Stimulated activated CD4-positive, alpha-beta T cell treated with anti-CD3 and anti-CD28 coated beads, Interleukin-12 subunit alpha, Interleukin-12 subunit beta, amount 100 ng/mL, for 4 hours (primary cell): ENCODE data around the gene ZNF655.
"Not testable (repeated sequence)": the region's sequence is repeated elsewhere in the genome, so short reads cannot be mapped to it uniquely, and the experiment has no call there.

Source experiments
- DNase-seq: peaks from one replicate; pipeline ENCODE4 v3.0.0-alpha.2; 2020

ZNF655 gene

GRCh38 chr7:99560834-99561736 lies 2.6 kb downstream of the ZNF655 start:
- DNase-seq, result no peak

GRCh38 chr7:99561737-99562051 lies 3.3 kb downstream of the ZNF655 start:
- no peak for DNase-seq

DNA sequence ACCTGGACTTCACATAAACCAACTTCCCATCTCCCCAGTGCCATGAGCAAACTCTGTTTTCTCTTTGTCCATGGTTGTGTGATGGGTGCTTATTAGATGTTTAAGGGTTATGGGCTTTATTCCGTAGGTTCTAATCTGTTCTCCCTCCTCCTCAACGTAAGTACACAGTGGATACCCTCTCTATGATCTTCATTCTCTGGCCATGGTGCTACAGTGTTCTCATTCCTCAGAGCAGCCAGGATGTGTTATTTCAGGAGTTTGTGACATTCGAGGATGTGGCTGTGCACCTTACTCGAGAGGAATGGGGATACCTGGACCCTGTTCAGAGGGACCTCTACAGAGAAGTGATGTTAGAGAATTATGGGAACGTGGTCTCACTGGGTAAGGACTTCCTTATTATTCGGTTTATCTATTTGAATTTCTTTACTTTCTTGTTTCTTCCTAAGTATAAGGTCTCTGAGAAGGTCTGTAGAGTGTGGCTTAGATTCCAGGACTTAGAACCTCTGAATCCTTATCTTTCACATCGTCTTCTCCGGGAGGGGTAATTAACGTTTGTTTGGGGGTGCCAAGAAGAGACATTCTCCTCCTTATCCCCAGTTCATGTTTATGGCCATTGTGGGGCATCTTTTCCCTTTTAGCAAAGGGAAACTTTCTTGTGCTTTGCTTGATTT lies 3.8 kb downstream of the ZNF655 start:
- no peak for DNase-seq

- DNase-seq, result no peak
Measured at GRCh38 chr7:99562832-99563231, 4.4 kb downstream of the ZNF655 start.

DNA sequence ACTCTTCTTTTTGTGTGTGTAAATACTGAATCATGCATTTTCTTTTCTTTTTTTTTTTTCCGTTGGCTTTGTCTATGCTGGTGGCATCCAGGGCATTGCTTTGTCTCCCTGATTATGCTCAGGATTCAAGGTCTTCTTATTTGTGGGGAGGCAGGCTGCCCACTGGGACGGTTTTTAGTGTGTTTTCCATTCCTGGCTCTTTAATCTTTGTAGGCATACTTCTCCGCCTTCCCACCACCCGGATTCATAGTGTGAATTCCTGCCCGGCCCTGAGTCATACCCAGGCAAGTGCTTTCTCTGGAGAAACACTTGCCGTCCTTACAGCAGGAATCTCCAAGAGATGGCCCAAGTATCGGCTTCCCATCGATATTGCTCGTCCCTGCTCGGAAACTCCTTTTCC lies 5.2 kb downstream of the ZNF655 start:
- DNase-seq, result no peak

DNA sequence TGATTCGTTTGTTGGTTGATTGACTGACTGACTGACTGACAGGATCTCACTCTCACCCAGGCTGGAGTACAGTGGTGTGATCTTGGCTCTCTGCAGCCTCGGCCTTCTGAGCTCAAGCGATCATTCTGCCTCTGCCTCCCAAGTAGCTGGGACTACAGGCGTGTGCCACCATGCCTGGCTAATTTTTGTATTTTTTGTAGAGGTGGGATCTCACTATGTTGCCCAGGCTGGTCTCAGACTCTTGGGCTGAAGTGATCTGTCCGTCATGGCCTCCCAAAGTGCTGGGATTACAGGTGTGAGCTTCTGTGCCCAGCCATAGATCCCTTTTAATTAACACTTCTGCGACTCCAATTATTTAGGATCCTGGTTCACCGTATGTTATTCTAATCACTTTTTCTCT lies 10.3 kb downstream of the ZNF655 start:
- DNase-seq, result not testable (repeated sequence)

GRCh38 chr7:99571768-99572167 lies 13.3 kb downstream of the ZNF655 start:
- DNase-seq, result no peak

DNA sequence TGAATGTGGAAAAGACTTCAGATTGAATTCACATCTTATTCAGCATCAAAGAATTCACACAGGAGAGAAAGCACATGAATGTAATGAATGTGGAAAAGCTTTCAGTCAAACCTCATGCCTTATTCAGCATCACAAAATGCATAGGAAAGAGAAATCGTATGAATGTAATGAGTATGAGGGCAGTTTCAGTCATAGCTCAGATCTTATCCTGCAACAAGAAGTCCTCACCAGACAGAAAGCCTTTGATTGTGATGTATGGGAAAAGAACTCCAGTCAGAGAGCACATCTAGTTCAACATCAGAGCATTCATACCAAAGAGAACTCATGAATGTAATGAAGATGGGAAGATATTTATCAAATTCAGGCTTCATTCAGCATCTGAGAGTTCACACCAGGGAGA lies 14.8 kb downstream of the ZNF655 start:
- DNase-seq, result no peak

GRCh38 chr7:99576251-99576650 lies 17.8 kb downstream of the ZNF655 start:
- no peak for DNase-seq

DNA sequence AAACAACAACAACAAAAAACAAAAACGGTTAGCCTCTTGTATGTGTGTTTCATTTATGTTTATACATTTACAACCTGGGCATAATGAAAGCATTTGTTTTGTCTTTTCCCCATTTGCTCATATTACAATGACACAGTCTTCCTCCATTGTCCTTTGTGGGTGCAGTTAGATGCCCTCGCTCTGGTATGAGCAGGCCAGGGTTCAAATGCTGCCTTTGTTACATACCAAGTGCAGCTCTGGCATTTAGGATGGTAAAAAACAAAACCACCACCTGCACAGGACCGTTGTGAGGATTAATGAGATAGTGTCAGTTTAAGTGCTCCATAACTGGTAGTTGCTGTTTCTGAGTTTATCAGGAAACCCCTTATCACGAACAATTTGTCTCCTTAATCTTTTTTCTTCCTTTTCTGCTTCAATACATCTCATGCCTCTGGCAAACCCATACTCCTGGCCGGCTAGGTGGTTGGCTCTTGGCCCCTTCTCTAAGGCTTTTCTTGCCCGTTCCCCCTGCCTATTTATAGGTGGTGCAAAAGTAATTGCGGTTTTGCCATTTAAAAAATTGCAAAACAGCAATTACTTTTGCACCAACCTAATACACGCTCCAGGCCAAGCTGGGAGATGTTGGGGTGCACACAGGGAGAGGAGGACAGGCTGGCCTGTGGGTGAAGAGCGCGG lies 21.0 kb downstream of the ZNF655 start:
- DNase-seq, result no peak

DNA sequence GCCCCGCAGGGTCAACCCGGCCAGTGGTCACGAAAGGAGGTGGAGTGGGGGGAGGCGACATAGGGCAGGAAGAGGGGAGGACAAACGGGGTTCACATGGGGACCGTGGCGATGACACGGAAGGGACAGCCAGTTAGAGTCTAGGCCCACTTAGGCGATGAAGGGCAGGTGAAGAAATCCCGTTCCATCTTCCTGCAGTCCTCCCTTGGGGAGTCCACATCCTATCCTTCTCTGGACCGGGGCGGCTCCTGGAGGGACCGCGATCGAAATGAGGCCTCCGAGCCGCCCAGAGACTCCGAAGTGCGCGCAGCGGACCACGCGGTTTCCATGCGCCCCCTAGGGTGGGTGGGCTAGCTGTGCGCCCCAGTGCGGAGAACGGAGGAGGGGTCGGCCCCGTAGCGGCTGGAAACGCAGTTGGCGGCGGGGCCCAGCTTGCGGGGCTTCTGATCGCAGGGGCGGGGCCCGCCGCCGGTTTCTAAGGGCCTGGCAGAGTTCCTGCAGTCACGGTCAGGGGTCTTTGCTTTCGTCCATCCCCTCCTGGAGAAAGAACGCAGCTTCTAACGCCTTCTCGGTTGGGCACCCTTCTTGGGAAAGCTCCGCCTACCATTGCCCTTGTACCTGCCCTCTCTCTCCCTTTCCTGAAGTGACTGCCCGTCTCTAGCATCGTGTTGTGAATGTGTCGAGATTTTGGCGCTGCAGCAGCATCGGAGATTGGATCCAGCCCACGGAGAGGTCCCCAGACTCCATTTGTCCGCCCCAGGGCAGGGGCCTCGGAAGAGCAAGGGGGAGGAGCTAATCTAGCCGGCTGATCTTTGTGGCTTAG lies 21.7 kb downstream of the ZNF655 start:
- DNase-seq, result peak; percentile 57

GRCh38 chr7:99580778-99581332 lies 22.4 kb downstream of the ZNF655 start:
- DNase-seq, result not testable (repeated sequence)

GRCh38 chr7:99588868-99589267 lies 30.4 kb downstream of the ZNF655 start:
- no peak for DNase-seq

DNA sequence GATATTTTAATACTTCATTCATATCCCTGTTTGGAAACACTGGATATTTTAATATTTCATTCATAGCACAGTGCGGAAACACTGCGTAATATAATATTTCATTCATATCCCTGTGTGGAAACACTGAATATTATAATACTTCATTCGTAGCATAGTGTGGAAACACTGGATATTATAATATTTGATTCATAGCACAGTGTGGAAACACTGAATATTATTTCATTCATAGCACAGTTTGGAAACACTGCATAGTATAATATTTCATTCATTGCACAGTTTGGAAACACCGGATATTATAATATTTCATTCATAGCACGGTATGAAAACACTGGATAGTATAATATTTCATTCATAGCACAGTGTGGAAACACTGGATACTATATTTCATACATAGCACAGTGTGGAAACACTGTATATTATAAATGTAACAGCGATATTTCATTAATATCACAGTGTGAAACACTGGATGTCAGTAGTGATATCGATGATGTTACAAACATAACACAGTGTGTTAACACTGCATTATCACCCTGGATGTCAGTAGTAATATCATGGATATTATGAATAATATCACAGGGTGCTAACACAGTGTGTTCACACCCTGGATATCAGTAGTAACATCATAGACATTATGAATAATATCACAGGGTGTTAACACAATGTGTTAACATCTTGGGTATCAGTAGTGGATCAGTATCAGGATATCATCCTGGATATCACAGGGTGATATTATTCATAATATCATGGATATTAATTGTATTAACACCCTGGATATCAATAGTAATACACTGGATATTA lies 36.7 kb downstream of the ZNF655 start:
- no peak for DNase-seq

DNA sequence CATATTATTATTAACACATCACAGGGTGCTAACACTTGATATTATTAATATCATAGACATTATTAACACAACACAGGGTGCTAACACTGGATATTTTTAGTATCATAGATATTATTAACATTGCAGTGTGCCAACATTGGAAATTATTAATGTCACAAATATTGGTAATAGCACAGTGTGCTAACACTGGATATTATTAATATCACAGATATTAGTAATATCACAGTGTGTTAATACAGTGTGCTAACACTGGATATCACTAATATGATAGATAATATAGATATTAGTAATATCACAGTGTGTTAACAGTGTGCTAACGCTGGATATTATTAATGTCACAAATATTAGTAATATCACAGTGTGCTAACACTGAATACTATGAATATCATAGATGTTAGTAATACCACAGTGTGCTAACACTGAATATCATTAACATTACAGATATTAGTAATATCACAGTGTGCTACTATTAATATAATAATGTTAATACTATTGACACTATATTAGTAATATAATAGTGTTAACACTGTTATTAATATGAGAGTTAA lies 38.0 kb downstream of the ZNF655 start:
- DNase-seq, result no peak

- DNase-seq, result no peak
Measured at GRCh38 chr7:99597762-99598501, 39.5 kb downstream of the ZNF655 start, which contains the start of gene TMEM225B. TSS of gene TMEM225B (plus strand) at chr7:99598267. CDS start at chr7:99604389, 6,122 bp downstream.

- no peak for DNase-seq
Measured at GRCh38 chr7:99599836-99600235, 41.4 kb downstream of the ZNF655 start.

DNA sequence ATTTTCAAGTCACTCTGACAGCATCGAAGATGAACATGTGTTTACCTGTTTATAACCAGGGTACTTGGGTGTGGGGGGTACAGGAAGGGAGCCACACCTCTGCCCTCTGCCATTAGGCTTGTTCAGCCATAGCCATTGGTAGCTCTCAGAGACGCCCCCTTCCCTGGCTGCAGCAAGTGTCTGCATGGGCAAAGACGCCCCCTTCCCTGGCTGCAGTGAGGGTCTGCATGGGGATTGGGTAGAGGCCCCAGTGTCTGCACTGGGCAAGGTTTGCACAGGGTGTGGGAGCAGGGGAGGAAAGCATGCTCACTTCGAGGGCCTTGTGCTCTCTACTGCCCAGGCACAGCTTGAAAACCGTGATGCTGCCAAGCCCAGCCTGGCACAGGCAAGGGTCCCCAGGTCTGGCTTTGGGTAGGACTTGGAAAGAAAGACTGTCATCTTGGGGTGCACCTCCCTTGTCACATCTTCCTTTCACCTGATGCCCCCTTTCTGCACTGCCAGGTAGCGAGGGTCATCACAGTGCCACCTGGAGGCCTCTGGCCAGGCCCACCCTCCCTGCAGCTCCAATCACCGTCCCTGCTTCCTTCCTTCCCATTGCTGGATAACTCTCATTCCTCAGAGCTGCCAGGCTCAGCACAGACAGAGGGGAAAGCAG lies 43.3 kb downstream of the ZNF655 start:
- no peak for DNase-seq

- DNase-seq, result no peak
Measured at GRCh38 chr7:99605527-99605926, 47.1 kb downstream of the ZNF655 start.

DNA sequence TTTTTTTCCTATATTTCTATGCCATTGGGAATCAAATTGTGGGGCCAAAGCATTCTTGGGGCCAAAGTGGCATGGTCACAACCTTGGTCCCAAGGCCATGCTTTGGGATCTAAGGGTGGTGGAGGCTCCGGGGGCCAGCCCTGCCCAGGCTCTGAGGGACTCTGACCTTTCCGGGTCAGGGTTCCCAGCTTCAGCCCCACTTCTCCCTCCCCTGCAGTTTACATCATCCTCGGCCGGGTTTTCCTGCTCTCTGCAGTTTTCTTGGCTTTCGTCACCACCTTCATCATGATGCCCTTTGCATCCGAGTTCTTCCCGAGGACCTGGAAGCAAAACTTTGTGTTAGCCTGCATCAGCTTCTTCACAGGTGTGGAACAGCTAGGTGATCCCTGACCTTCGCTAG lies 48.1 kb downstream of the ZNF655 start:
- DNase-seq, result no peak
